ENCODE results near the gene LIF. TPM values are rescaled to one million over a fixed set of nuclear protein-coding genes. Genes with fewer than 3 reads are reported as not detected.
"Not testable (repeated sequence)": the region's sequence is repeated elsewhere in the genome, so short reads cannot be mapped to it uniquely, and the experiment has no call there.

Gene LIF
- total RNA-seq, 1 donor from 2014 or later, result 919 TPM

DNA sequence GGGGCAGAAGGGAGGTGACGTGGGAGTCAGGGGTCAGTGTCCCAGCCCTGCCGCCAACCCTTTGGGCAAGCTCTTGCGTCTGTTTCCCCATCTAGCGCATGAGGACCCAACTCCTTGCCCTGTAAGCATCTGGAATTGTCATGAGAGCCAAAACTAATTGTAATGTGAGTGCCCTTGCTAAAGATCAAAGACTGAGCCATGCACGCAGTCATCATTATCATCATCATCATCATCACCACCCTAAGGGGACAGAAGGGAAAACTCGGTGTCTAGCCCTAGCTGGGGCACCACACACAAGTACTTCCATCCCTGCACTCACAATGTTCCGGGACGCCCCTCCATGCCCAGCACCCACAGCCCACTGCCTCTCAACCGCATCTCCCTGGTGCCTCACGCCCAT is 2.5 kb downstream of the LIF start:
- H3K4me3 Mint-ChIP-seq (ENCODE audit: low read depth), result peak overlapping the region; percentile 99
- peaks cover 63% of the 10 kb centered on the region for H3K36me3 Mint-ChIP-seq (ENCODE audit: low read depth)
- peaks cover 56% of the 10 kb centered on the region for H3K4me1 Mint-ChIP-seq (ENCODE audit: low read depth)
- H3K9me3 Mint-ChIP-seq, result no peaks in the 10 kb centered on the region
- intact Hi-C loops (cut with micrococcal nuclease), result no loop called here
- H3K27ac Mint-ChIP-seq, result peak overlapping the region; percentile 99
- H3K27me3 Mint-ChIP-seq (ENCODE audit: low read depth), result no peaks in the 10 kb centered on the region
- no peak for DNase-seq (ENCODE audit: low spot score)

GRCh38 chr22:30243661-30244060 is 2.9 kb downstream of the LIF start:
- H3K4me3 Mint-ChIP-seq (ENCODE audit: low read depth), result peak overlapping the region; percentile 99
- H3K27me3 Mint-ChIP-seq (ENCODE audit: low read depth), result no peaks in the 10 kb centered on the region
- peak overlapping the region; percentile 99 for H3K27ac Mint-ChIP-seq
- H3K4me1 Mint-ChIP-seq (ENCODE audit: low read depth), result peaks cover 59% of the 10 kb centered on the region
- intact Hi-C loops (cut with micrococcal nuclease), result no loop called here
- H3K9me3 Mint-ChIP-seq, result no peaks in the 10 kb centered on the region
- H3K36me3 Mint-ChIP-seq (ENCODE audit: low read depth), result peaks cover 63% of the 10 kb centered on the region
- no peak for DNase-seq (ENCODE audit: low spot score)

GRCh38 chr22:30241576-30242371 is 4.8 kb downstream of the LIF start:
- Mint-ChIP-seq H3K9me3 (no peaks in the 10 kb centered on the region), H3K27ac (peak overlapping the region; percentile 58), H3K4me3 (ENCODE audit: low read depth) (peak overlapping the region; percentile 99), H3K4me1 (ENCODE audit: low read depth) (peaks cover 50% of the 10 kb centered on the region), H3K36me3 (ENCODE audit: low read depth) (peaks cover 63% of the 10 kb centered on the region), H3K27me3 (ENCODE audit: low read depth) (no peaks in the 10 kb centered on the region)
- DNase-seq (ENCODE audit: low spot score), result no peak
- intact Hi-C loops (cut with micrococcal nuclease), result no loop called here

- no peaks in the 10 kb centered on the region for H3K9me3 Mint-ChIP-seq
- intact Hi-C loops (cut with micrococcal nuclease), result no loop called here
- peak overlapping the region; percentile 64 for H3K4me3 Mint-ChIP-seq (ENCODE audit: low read depth)
- no peak for DNase-seq (ENCODE audit: low spot score)
- H3K4me1 Mint-ChIP-seq (ENCODE audit: low read depth), result peaks cover 57% of the 10 kb centered on the region
- no peaks in the 10 kb centered on the region for H3K27me3 Mint-ChIP-seq (ENCODE audit: low read depth)
- peak overlapping the region; percentile 68 for H3K27ac Mint-ChIP-seq
- H3K36me3 Mint-ChIP-seq (ENCODE audit: low read depth), result peaks cover 58% of the 10 kb centered on the region
Measured at GRCh38 chr22:30240541-30241417, 5.8 kb downstream of the LIF start.

GRCh38 chr22:30239488-30240405 is 6.8 kb downstream of the LIF start:
- Mint-ChIP-seq H3K4me3 (ENCODE audit: low read depth) (no peak overlapping the region), H3K36me3 (ENCODE audit: low read depth) (peaks cover 47% of the 10 kb centered on the region), H3K27me3 (ENCODE audit: low read depth) (no peaks in the 10 kb centered on the region), H3K9me3 (no peaks in the 10 kb centered on the region), H3K27ac (peak overlapping the region; percentile 76), H3K4me1 (ENCODE audit: low read depth) (peaks cover 55% of the 10 kb centered on the region)
- DNase-seq (ENCODE audit: low spot score), result no peak
- intact Hi-C loops (cut with micrococcal nuclease), result no loop called here

DNA sequence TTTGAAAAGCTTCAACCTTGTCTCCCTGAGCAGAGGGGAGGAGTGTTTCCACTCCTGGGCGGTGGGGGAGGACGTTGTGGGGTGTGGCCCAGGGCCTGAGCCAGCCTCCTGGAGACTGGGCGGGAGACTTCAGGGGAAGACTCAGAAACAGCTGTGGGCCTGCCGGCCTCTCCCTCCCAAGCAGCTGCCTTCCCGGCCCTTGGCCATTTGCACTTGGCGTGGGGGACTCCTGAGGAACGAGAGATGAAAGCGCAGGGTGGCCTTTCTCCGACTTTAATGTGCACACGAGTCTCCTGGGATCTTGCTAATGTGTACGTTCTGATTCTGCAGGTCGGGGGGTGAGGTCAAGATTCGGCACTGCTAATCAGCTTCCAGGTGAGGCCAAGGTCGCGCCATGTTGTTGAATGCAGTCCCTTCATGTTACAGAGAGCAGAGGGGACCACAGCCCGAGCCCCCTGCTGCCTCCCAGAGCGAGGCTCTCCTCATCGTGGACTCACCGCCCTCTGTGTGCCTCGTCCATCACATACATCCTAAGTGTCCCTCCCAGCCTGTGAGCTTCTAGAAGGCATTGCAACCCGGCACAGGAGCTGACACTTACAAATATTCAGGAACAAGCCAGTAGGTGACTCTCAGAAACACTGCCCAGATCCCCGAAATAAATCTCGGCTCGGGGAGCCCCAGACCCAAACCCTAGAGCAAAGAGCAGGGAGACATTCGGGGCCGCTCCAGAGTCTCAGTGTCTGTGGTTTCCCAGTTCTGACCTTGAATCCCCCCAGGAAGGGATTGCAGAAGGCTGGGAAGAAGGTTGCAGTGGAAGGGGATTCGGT is 7.7 kb downstream of the LIF start:
- H3K4me1 Mint-ChIP-seq (ENCODE audit: low read depth), result peaks cover 49% of the 10 kb centered on the region
- no peaks in the 10 kb centered on the region for H3K9me3 Mint-ChIP-seq
- H3K4me3 Mint-ChIP-seq (ENCODE audit: low read depth), result no peak overlapping the region
- peaks cover 39% of the 10 kb centered on the region for H3K36me3 Mint-ChIP-seq (ENCODE audit: low read depth)
- no peak for DNase-seq (ENCODE audit: low spot score)
- intact Hi-C loops (cut with micrococcal nuclease), result no loop called here
- H3K27ac Mint-ChIP-seq, result peak overlapping the region; percentile 76
- H3K27me3 Mint-ChIP-seq (ENCODE audit: low read depth), result no peaks in the 10 kb centered on the region

DNA sequence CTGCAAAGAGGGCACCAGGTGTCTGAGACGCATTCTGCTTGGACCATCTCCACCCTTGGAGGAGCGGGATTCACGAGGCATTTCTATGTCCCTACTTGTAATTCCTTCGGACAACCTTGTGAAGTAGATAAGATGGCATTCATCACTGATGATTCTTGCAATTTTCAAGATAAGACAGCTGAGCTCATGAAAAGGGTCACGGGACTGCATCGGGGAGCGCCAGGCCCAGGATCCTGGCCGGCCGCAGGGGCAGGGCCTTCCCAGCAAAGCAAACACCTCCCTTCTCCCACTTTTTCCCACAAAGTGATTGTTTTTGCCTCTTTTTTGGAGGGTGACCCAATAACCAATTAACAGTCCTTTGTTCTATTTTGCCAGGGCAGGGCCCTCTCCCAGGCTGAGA is 8.4 kb downstream of the LIF start:
- intact Hi-C loops (cut with micrococcal nuclease), result no loop called here
- Mint-ChIP-seq H3K4me3 (ENCODE audit: low read depth) (no peak overlapping the region), H3K4me1 (ENCODE audit: low read depth) (peaks cover 42% of the 10 kb centered on the region), H3K9me3 (no peaks in the 10 kb centered on the region), H3K36me3 (ENCODE audit: low read depth) (peaks cover 31% of the 10 kb centered on the region), H3K27ac (peak overlapping the region; percentile 76), H3K27me3 (ENCODE audit: low read depth) (no peaks in the 10 kb centered on the region)
- DNase-seq (ENCODE audit: low spot score), result no peak

DNA sequence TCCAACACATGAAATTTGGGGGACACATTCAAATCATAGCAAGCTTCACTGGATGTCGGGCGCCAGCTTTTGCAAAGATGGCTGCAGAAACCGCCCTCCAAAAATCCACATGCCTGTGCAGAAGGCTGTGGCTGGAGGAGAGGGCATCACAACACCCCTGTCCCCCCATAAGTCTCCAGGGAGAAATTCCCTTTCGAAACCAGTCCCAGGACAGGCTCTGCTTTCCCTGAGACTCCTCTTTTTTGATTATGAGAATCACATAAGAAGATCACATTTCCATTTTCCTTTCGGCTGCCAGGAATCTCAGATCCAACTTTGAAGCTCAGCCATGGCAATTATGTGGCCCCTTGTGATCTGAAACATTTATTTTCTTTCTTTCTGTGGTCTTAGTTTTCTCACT is 9.7 kb downstream of the LIF start:
- peaks cover 19% of the 10 kb centered on the region for H3K36me3 Mint-ChIP-seq (ENCODE audit: low read depth)
- intact Hi-C loops (cut with micrococcal nuclease), result no loop called here
- DNase-seq (ENCODE audit: low spot score), result no peak
- H3K27me3 Mint-ChIP-seq (ENCODE audit: low read depth), result no peaks in the 10 kb centered on the region
- peaks cover 35% of the 10 kb centered on the region for H3K4me1 Mint-ChIP-seq (ENCODE audit: low read depth)
- H3K27ac Mint-ChIP-seq, result no peak overlapping the region
- H3K9me3 Mint-ChIP-seq, result no peaks in the 10 kb centered on the region
- no peak overlapping the region for H3K4me3 Mint-ChIP-seq (ENCODE audit: low read depth)

GRCh38 chr22:30235687-30236170 is 10.8 kb downstream of the LIF start:
- no peak overlapping the region for H3K27ac Mint-ChIP-seq
- H3K4me1 Mint-ChIP-seq (ENCODE audit: low read depth), result peaks cover 29% of the 10 kb centered on the region
- H3K36me3 Mint-ChIP-seq (ENCODE audit: low read depth), result peaks cover 7% of the 10 kb centered on the region
- no peaks in the 10 kb centered on the region for H3K27me3 Mint-ChIP-seq (ENCODE audit: low read depth)
- intact Hi-C loops (cut with micrococcal nuclease), result no loop called here
- no peak overlapping the region for H3K4me3 Mint-ChIP-seq (ENCODE audit: low read depth)
- no peak for DNase-seq (ENCODE audit: low spot score)
- H3K9me3 Mint-ChIP-seq, result no peaks in the 10 kb centered on the region

DNA sequence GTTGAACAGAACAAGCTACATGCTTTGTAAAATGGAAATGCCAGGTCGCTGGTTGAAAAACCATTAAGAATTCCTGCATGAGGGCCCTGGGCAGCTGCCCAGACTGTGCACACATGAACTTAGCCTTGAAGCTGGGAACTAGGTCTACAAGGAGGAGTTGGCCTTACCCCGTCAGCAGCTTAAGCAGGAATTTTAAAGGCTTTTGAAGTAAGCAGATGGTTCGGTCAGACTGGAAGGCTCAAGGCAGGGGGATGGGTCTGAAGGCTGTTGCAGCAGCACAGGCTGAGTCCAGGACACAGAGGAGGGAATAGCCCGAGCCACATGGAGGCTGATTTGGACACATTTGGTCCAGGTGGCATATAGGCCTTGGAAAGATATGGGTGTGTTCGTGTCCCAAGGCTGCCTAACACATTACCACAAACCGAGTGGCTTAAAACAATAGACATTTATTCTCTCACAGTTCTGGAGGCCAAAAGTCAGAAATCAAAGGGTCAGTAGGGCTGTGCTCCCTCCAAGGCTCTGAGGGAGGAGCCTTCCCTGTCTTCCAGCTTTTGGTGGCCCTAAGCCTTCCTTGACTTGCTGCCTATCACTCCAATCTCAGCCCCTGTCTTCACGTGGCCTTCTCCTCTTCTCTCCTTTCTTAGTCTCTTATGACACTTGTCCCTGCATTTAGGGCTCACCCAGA is 11.6 kb downstream of the LIF start:
- Mint-ChIP-seq H3K27ac (no peak overlapping the region), H3K36me3 (ENCODE audit: low read depth) (peaks cover 3% of the 10 kb centered on the region), H3K4me3 (ENCODE audit: low read depth) (no peak overlapping the region), H3K27me3 (ENCODE audit: low read depth) (no peaks in the 10 kb centered on the region), H3K4me1 (ENCODE audit: low read depth) (peaks cover 31% of the 10 kb centered on the region), H3K9me3 (no peaks in the 10 kb centered on the region)
- no peak for DNase-seq (ENCODE audit: low spot score)
- intact Hi-C loops (cut with micrococcal nuclease), result no loop called here

GRCh38 chr22:30234325-30234724 is 12.2 kb downstream of the LIF start:
- H3K27me3 Mint-ChIP-seq (ENCODE audit: low read depth); DNase-seq (ENCODE audit: low spot score); H3K4me3 Mint-ChIP-seq (ENCODE audit: low read depth); H3K36me3 Mint-ChIP-seq (ENCODE audit: low read depth); H3K27ac Mint-ChIP-seq; intact Hi-C loops (cut with micrococcal nuclease); H3K9me3 Mint-ChIP-seq: not testable (repeated sequence)
- H3K4me1 Mint-ChIP-seq (ENCODE audit: low read depth), result peaks cover 31% of the 10 kb centered on the region
